ELR (cell line): ENCODE data around the gene MX2.
"Not testable (repeated sequence)": the region's sequence is repeated elsewhere in the genome, so short reads cannot be mapped to it uniquely, and the experiment has no call there.

Source experiments
- DNase-seq: peaks from one replicate; pipeline ENCODE4 v3.0.0-alpha.2; 2015; ENCODE audit warnings: low read depth

MX2 gene

GRCh38 chr21:41418393-41418792, 56.6 kb downstream of the MX2 start:
- no peak for DNase-seq

- DNase-seq, result no peak
These were observed 57.3 kb downstream of the MX2 start for GRCh38 chr21:41418956-41419680.

GRCh38 chr21:41419921-41420862, 58.4 kb downstream of the MX2 start:
- peak; percentile 89 for DNase-seq

- DNase-seq, result not testable (repeated sequence)
These were observed 59.2 kb downstream of the MX2 start for GRCh38 chr21:41420998-41421397.

- DNase-seq, result no peak
These were observed 60.9 kb downstream of the MX2 start for GRCh38 chr21:41422546-41423304.

GRCh38 chr21:41423305-41423636, 61.4 kb downstream of the MX2 start:
- not testable (repeated sequence) for DNase-seq

- DNase-seq, result no peak
These were observed 63.7 kb downstream of the MX2 start for GRCh38 chr21:41425588-41425953.

GRCh38 chr21:41425954-41426675, 64.3 kb downstream of the MX2 start, which contains the start of gene MX1:
Gene MX1, plus strand, starts transcription at chr21:41426239. Its CDS starts 5,832 bp downstream, at chr21:41432071.
- peak; percentile 60 for DNase-seq

- no peak for DNase-seq
These were observed 65.0 kb downstream of the MX2 start for GRCh38 chr21:41426676-41427404.

GRCh38 chr21:41427556-41427955, 65.7 kb downstream of the MX2 start:
- no peak for DNase-seq

- DNase-seq, result no peak
These were observed 66.5 kb downstream of the MX2 start for GRCh38 chr21:41428311-41428710.

GRCh38 chr21:41428847-41429246, 67.0 kb downstream of the MX2 start:
- DNase-seq, result no peak

- no peak for DNase-seq
These were observed 67.5 kb downstream of the MX2 start for GRCh38 chr21:41429305-41429704.

GRCh38 chr21:41429925-41430491, 68.2 kb downstream of the MX2 start:
- no peak for DNase-seq

- DNase-seq, result no peak
These were observed 70.1 kb downstream of the MX2 start for GRCh38 chr21:41431788-41432548.

GRCh38 chr21:41432562-41433460, 71.0 kb downstream of the MX2 start:
- no peak for DNase-seq

GRCh38 chr21:41433566-41433965, 71.7 kb downstream of the MX2 start:
- no peak for DNase-seq

- DNase-seq, result no peak
These were observed 73.9 kb downstream of the MX2 start for GRCh38 chr21:41435706-41436105.

GRCh38 chr21:41437729-41438128, 75.9 kb downstream of the MX2 start:
- DNase-seq, result no peak
